Fibroblast of peridontal ligament (primary cell): Measurements from ENCODE around the gene PRMT6.
"Not testable (repeated sequence)": the region's sequence is repeated elsewhere in the genome, so short reads cannot be mapped to it uniquely, and the experiment has no call there.

ENCODE experiments used
- DNase-seq: peaks from one replicate; pipeline ENCODE4 v3.0.0-alpha.2; 2010; ENCODE audit errors: extremely low read depth

Gene PRMT6

DNA sequence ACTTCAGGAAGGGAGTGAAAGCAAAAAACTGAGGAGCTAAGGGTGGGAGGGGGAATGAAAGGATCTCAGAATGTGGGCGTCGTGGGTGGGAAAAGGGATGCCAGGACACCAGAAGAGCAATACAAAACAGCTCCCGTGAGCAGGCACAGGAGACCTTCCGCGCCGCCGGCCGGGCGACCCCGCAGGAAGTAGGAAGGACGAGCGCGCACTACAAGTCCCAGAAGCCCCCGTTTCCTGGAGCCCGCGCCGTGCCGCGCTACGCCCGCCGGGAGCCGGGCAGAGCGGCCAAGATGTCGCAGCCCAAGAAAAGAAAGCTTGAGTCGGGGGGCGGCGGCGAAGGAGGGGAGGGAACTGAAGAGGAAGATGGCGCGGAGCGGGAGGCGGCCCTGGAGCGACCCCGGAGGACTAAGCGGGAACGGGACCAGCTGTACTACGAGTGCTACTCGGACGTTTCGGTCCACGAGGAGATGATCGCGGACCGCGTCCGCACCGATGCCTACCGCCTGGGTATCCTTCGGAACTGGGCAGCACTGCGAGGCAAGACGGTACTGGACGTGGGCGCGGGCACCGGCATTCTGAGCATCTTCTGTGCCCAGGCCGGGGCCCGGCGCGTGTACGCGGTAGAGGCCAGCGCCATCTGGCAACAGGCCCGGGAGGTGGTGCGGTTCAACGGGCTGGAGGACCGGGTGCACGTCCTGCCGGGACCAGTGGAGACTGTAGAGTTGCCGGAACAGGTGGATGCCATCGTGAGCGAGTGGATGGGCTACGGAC lies at the start of gene PRMT6:
Gene PRMT6 (plus strand): TSS at position 249 of the 771 bp plus-strand sequence. CDS start 42 bp downstream, at position 291.
- DNase-seq = peak; percentile 68

- DNase-seq = peak; percentile 19
These were observed 47.2 kb upstream of the PRMT6 start for GRCh38 chr1:107009281-107009680.

DNA sequence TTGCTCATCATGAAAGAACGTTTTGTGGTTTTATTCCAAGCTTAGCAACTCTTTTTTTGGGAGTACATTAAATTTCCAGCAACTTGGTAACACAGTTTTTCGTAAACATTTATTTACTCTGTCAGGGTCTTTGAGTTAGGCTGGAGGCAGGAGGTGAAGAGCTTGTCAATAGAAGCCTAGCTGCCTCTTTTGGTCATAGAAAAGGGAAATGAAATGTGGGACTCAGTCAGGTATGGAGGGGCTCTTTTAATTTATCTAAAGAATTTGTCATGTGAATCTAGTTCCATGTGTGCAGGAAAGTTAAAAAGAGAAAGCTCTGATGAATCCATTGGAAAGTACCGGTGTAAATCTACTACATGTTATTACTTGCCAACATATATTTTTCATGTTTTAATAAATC lies 45.9 kb upstream of the PRMT6 start:
- DNase-seq = peak; percentile 53

GRCh38 chr1:107016376-107016978 lies 40.0 kb upstream of the PRMT6 start:
- DNase-seq = no peak

DNA sequence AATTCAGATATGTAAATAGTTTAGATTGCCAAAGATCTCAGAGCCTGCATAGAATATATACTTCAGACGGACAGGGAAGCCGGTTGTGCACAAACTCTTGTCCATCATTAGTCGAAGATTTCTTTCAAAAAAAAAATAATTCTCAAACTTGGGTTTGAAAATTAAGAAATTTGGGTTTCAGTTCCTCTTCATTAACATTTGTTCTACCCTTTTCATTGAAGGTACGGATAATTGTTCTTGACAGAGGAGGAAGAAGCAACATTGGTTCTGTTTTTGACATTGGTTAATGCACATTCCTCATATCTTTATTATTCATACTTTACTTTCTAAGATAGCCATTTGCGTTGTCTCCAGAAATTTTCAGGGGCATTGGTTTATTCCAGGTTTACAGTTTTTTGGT lies 38.0 kb upstream of the PRMT6 start:
- no peak for DNase-seq

- DNase-seq = no peak
These were observed 37.3 kb upstream of the PRMT6 start for GRCh38 chr1:107019166-107019565.

DNA sequence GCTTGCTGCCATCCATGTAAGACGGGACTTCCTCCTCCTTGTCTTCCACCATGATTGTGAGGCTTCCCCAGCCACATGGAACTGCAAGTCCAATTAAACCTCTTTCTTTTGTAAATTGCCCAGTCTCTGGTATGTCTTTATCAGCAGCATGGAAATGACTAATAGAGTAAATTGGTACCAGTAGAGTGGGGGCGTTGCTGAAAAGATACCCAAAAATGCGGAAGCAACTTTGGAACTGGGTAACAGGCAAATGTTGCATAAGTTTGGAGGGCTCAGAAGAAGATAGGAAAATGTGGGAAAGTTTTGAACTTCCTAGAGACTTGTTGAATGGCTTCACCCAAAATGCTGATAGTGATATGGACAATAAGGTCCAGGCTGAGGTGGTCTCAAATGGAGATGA lies 17.6 kb upstream of the PRMT6 start:
- DNase-seq = not testable (repeated sequence)

- DNase-seq = not testable (repeated sequence)
These were observed 11.9 kb upstream of the PRMT6 start for GRCh38 chr1:107044310-107045220.

DNA sequence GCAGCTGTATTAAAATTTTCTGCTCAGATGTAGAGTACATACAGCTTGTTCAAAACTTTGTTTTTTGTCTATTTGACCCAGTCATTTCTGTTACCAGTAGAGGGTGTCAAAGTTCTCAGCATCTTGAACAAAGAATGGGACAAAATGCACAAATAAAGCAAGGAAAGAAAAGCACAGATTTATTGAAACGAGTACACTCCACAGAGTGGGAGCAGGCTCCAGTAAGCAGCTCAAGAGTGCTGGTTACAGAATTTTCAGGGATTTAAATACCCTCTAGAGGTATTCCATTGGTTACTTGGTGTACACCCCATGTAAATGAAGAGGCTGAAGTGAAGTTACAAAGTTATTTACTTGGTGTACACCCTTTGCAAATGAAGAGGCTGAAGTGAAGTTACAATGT lies 8.9 kb upstream of the PRMT6 start:
- peak; percentile 4 for DNase-seq

GRCh38 chr1:107048241-107048640 lies 8.2 kb upstream of the PRMT6 start:
- no peak for DNase-seq

DNA sequence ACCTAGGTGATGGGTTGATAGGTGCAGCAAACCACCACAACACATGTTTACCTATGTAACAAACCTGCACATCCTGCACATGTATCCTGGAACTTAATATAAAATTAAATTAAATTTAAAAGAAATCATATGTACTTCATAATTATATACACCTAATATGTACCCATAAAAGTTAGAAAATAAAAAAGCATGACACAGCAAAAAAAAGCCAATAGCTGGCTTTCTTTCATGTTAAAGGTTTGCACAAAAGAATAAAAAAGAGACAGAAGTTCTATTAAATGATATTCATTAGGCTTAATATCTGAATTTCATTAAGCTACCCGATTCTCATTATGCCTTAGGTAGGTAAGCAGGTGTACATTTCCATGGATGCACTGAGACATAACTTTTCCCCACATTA lies 5.2 kb upstream of the PRMT6 start:
- DNase-seq = no peak

DNA sequence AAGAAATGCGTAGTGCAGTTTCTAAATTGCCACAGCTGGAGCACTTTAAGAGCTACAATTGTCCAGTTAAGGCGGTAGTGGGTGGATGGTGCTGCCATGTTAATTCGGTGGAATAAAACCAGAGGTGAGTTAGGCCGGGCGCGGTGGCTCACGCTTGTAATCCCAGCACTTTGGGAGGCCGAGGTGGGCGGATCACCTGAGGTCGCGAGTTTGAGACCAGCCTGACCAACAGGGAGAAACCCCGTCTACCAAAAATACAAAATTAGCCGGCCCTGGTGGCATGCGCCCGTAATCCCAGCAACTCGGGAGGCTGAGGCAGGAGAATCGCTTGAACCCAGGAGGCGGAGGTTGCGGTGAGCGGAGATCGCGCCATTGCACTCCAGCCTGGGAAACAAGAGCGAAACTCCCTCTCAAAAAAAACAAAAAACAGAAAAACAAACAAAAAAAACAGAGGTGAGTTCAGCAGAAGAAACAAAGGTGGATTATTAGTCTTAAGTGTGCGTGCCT lies 502 bp upstream of the PRMT6 start:
- not testable (repeated sequence) for DNase-seq

- DNase-seq = peak; percentile 35
These were observed 991 bp downstream of the PRMT6 start for GRCh38 chr1:107057197-107058133.

DNA sequence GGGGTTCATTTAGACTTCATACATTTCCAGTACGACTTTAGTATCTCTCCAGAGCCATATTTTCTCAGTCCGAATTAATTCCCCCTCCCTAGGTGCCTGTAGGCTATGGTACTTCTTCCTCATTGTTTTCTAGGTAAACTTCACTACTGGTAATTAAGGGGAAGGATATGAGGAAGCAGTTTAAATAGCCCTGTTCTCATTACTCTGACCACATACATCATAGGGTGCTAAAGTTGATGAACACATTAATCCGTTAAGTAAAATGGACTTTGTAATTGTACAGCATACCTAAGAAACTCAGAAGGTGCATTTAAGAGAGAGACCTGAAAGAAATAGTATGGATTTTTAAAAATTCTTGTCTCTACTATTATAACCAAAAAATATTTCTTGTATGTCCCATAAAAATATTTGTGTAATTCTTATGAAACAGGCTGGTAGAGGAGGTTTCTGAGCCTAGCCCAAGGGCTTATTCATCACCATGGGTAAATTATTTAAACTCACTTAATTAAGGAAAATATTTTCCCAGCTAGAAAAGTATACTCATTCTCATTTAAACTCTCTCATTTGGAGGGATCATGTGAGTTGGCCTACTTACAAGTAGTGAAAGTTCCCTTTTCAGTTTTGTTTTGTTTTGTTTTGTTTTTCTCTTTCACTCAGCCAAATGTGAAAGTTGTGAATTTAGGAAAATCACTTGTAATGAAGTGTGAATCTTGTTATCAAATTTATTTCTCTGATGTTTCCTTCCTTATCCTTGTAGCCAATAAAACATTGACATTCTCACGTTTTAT lies 2.0 kb downstream of the PRMT6 start:
- peak; percentile 6 for DNase-seq

- DNase-seq = no peak
These were observed 5.4 kb downstream of the PRMT6 start for GRCh38 chr1:107061886-107062285.

DNA sequence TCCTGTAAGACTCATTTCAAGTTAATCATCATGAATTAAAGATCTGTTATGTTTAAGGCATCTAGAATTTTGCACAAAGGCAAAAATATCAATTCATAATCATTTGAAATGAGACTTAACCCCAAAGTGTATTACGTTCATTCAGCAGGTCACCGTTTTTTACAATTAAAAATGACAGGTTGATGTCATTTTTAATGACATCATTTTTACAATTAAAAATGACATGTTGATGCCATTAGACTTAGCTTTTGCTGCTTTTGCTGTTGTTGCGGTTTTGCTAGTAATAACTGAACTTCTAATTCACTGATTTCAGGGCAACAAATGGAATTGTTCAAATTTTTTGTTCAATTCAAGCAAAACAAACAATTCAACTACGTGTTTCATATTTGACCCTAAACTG lies 17.0 kb downstream of the PRMT6 start:
- no peak for DNase-seq

DNA sequence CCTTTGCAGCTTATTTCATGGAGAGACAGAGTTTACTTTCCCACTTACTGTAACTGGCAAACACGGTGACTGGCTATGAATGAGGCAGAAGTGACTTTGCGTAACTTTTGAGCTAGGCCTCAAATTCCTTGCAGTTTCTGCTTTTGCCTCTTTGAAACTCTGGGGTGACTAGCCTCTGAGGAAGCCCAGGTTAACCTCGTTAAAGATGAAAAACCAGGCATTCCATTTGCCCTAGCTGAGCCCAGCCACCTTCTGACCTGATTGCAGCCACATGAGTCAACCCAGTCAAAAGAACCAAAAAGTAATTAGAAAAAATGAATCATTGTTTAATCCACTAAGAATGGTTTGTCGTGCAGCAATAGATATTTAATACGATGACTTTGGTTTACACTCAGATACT lies 20.4 kb downstream of the PRMT6 start:
- peak; percentile 79 for DNase-seq

- DNase-seq = no peak
These were observed 22.8 kb downstream of the PRMT6 start for GRCh38 chr1:107079249-107079648.

DNA sequence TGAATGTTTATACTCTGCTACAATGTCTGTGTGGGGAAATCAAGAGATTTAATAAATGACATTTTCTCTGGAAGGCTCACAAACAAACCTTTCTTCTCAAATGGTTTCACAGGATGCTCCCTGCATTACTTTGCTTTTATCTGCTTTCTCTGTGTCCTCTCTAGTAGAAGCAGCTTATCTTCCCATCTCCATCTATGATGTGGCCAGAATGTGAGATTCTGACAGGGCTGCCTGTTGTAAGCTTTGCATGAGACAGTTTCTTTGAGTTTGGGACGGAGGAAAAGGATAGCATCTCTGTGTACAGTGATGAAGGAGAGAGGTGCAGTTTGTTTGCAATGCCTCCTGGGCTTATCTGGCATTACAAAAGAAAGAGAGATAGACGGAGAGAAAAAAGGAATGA lies 24.6 kb downstream of the PRMT6 start:
- DNase-seq = no peak

DNA sequence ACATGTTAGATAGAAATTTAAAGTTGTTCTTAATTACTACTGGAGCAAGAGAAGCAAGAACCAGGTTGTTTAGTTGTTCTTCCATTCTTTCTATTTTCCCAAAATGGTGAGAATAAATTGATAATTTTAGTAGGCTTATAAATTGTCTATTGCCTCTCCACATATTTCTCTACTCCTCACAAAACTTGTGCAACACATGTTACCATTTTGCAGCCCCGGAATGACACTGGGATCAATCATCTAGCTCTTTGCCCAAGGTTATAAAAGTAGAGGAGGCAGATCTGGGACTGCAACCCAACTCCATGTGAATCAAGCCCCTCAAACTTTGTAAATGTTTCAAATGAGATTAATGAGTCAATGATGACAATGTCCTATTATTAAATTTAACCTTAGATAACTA lies 34.9 kb downstream of the PRMT6 start:
- no peak for DNase-seq
